ENCODE measurements around the gene NINJ1. TPM values are rescaled to one million over a fixed set of nuclear protein-coding genes. Genes with fewer than 3 reads are reported as not detected.

NINJ1 gene
- total RNA-seq: 10 to 100 TPM; 81.0 to 84.8 TPM

- Mint-ChIP-seq H3K27ac (peak within 1 kb of the TSS; percentile 90 to 97), H3K9me3 (no peaks in the 10 kb centered on the region), H3K36me3 (peaks cover 12 to 26% of the 10 kb centered on the region in 2 donors)
- ATAC-seq (peak; percentile 81 to 88), DNase-seq (ENCODE audit: low spot score in 2 of 2) (peak; percentile 83 to 96)
These were observed at the start of gene NINJ1 for GRCh38 chr9:93134015-93134739. Gene NINJ1, minus strand, starts transcription at chr9:93134251. Its CDS starts 34 bp downstream, at chr9:93134217.

- ATAC-seq: no peak
- no peaks in the 10 kb centered on the region for H3K36me3 Mint-ChIP-seq
- DNase-seq (ENCODE audit: low spot score in 2 of 2): no peak
- H3K9me3 Mint-ChIP-seq: no peaks in the 10 kb centered on the region
- H3K27ac Mint-ChIP-seq: no peak overlapping the region
These were observed 49.1 kb upstream of the NINJ1 start for GRCh38 chr9:93183131-93183662.

- ATAC-seq (no peak), DNase-seq (ENCODE audit: low spot score in 2 of 2) (no peak)
- H3K27ac Mint-ChIP-seq: no peak overlapping the region
- no peaks in the 10 kb centered on the region for H3K36me3 Mint-ChIP-seq
- no peaks in the 10 kb centered on the region for H3K9me3 Mint-ChIP-seq
These were observed 48.5 kb upstream of the NINJ1 start for GRCh38 chr9:93182572-93182971.

GRCh38 chr9:93181672-93182435 lies 47.8 kb upstream of the NINJ1 start:
- Mint-ChIP-seq H3K36me3 (no peaks in the 10 kb centered on the region), H3K9me3 (no peaks in the 10 kb centered on the region), H3K27ac (no peak overlapping the region)
- ATAC-seq: no peak
- no peak for DNase-seq (ENCODE audit: low spot score in 2 of 2)

GRCh38 chr9:93180938-93181337 lies 46.9 kb upstream of the NINJ1 start:
- no peak for ATAC-seq

GRCh38 chr9:93178851-93179786 lies 45.1 kb upstream of the NINJ1 start:
- DNase-seq (ENCODE audit: low spot score in 2 of 2): no peak

More at GRCh38 chr9:93180938-93181337, 46.9 kb upstream of the NINJ1 start:
- no peak for DNase-seq (ENCODE audit: low spot score in 2 of 2)
- no peaks in the 10 kb centered on the region for H3K9me3 Mint-ChIP-seq
- no peaks in the 10 kb centered on the region for H3K36me3 Mint-ChIP-seq
- peak overlapping the region in 1 of 2 donors; percentile 45 for H3K27ac Mint-ChIP-seq

GRCh38 chr9:93177676-93178075 lies 43.6 kb upstream of the NINJ1 start:
- ATAC-seq (no peak), DNase-seq (ENCODE audit: low spot score in 2 of 2) (no peak)
- Mint-ChIP-seq H3K9me3 (no peaks in the 10 kb centered on the region), H3K27ac (peak overlapping the region in 1 of 2 donors; percentile 46), H3K36me3 (no peaks in the 10 kb centered on the region)

More at GRCh38 chr9:93178851-93179786, 45.1 kb upstream of the NINJ1 start:
- no peaks in the 10 kb centered on the region for H3K36me3 Mint-ChIP-seq
- ATAC-seq: no peak
- peak overlapping the region in 1 of 2 donors; percentile 36 for H3K27ac Mint-ChIP-seq
- H3K9me3 Mint-ChIP-seq: no peaks in the 10 kb centered on the region

- Mint-ChIP-seq H3K36me3 (no peaks in the 10 kb centered on the region), H3K9me3 (no peaks in the 10 kb centered on the region), H3K27ac (no peak overlapping the region)
- DNase-seq (ENCODE audit: low spot score in 2 of 2): no peak
- ATAC-seq: no peak
These were observed 40.9 kb upstream of the NINJ1 start for GRCh38 chr9:93174976-93175375.

GRCh38 chr9:93173365-93174051 lies 39.5 kb upstream of the NINJ1 start:
- Mint-ChIP-seq H3K27ac (peak overlapping the region; percentile 32 to 55), H3K9me3 (no peaks in the 10 kb centered on the region), H3K36me3 (no peaks in the 10 kb centered on the region)
- no peak for DNase-seq (ENCODE audit: low spot score in 2 of 2)
- ATAC-seq: no peak

GRCh38 chr9:93172666-93173364 lies 38.8 kb upstream of the NINJ1 start:
- no peaks in the 10 kb centered on the region for H3K9me3 Mint-ChIP-seq
- no peaks in the 10 kb centered on the region for H3K36me3 Mint-ChIP-seq
- no peak overlapping the region for H3K27ac Mint-ChIP-seq
- DNase-seq (ENCODE audit: low spot score in 2 of 2) (no peak), ATAC-seq (no peak)

- no peaks in the 10 kb centered on the region for H3K36me3 Mint-ChIP-seq
- ATAC-seq (no peak), DNase-seq (ENCODE audit: low spot score in 2 of 2) (peak in 1 of 2 donors; percentile 50)
- H3K27ac Mint-ChIP-seq: no peak overlapping the region
- H3K9me3 Mint-ChIP-seq: no peaks in the 10 kb centered on the region
These were observed 37.4 kb upstream of the NINJ1 start for GRCh38 chr9:93171261-93171990.

GRCh38 chr9:93170571-93170970 lies 36.5 kb upstream of the NINJ1 start:
- Mint-ChIP-seq H3K27ac (no peak overlapping the region), H3K36me3 (no peaks in the 10 kb centered on the region), H3K9me3 (no peaks in the 10 kb centered on the region)
- DNase-seq (ENCODE audit: low spot score in 2 of 2) (no peak), ATAC-seq (no peak)

- H3K27ac Mint-ChIP-seq: no peak overlapping the region
- H3K9me3 Mint-ChIP-seq: no peaks in the 10 kb centered on the region
- no peak for ATAC-seq
These were observed 35.4 kb upstream of the NINJ1 start for GRCh38 chr9:93169444-93169843.

GRCh38 chr9:93168581-93168980 lies 34.5 kb upstream of the NINJ1 start:
- H3K36me3 Mint-ChIP-seq: no peaks in the 10 kb centered on the region
- ATAC-seq (no peak), DNase-seq (ENCODE audit: low spot score in 2 of 2) (no peak)

More at GRCh38 chr9:93169444-93169843, 35.4 kb upstream of the NINJ1 start:
- DNase-seq (ENCODE audit: low spot score in 2 of 2): no peak
- no peaks in the 10 kb centered on the region for H3K36me3 Mint-ChIP-seq

GRCh38 chr9:93167838-93168237 lies 33.8 kb upstream of the NINJ1 start:
- peak overlapping the region in 1 of 2 donors; percentile 6 for H3K27ac Mint-ChIP-seq
- DNase-seq (ENCODE audit: low spot score in 2 of 2) (no peak), ATAC-seq (no peak)
- H3K9me3 Mint-ChIP-seq: no peaks in the 10 kb centered on the region
- no peaks in the 10 kb centered on the region for H3K36me3 Mint-ChIP-seq

More at GRCh38 chr9:93168581-93168980, 34.5 kb upstream of the NINJ1 start:
- Mint-ChIP-seq H3K27ac (no peak overlapping the region), H3K9me3 (no peaks in the 10 kb centered on the region)

Measured in activated naive CD4-positive, alpha-beta T cell treated with anti-CD3 and anti-CD28 coated beads, Interleukin-2, amount 50 U/mL, for 72 hours (primary cell).